PC-3 (cell line): ENCODE data around the gene MAB21L1. TPM values are rescaled to one million over a fixed set of nuclear protein-coding genes. Genes with fewer than 3 reads are reported as not detected.

ENCODE experiments used
- ATAC-seq: fragments of 200-7000 bp; cut with Tn5 transposase; 2 replicates; pipeline ENCODE4 v1.9.1; 2020; ENCODE audit warnings: mild to moderate bottlenecking, moderate library complexity
- BruUV-seq: library from RNA; stranded (reverse); fragments of 400-500 nt; replicated peaks from 2 replicates; lab custom pipeline; 2021; lab: Mats Ljungman, UMichigan
- CTCF ChIA-PET: fragments of 300-600 bp; sonication (Branson Sonifier 250); formaldehyde crosslinking; loops from one replicate; lab custom pipeline; 2022; ENCODE audit warnings: antibody characterized with exemption; lab: Charles Lee
- POLR2A ChIA-PET: fragments of 300-600 bp; sonication (Branson Sonifier 250); formaldehyde crosslinking; loops from one replicate; lab custom pipeline; 2022; ENCODE audit warnings: antibody characterized with exemption; ENCODE audit not compliant: unreplicated experiment; lab: Charles Lee
- DNase-seq: peaks from one replicate; pipeline ENCODE4 v3.0.0-alpha.2; 2015
- H2AFZ ChIP-seq: fragments of 300-600 bp; sonication (generic); 2 replicates; pipeline ENCODE4 v1.6.0; 2016; ENCODE audit warnings: antibody characterized with exemption, low read length
- H3F3A ChIP-seq: fragments of 300-600 bp; sonication (generic); one replicate; pipeline ENCODE4 v1.6.0; 2017; ENCODE audit warnings: antibody characterized with exemption, low read length, control low read depth, mild to moderate bottlenecking; ENCODE audit not compliant: unreplicated experiment
- H3K27ac ChIP-seq: fragments of 300-600 bp; sonication (generic); 2 replicates; pipeline ENCODE4 v1.5.1; 2016; ENCODE audit warnings: mild to moderate bottlenecking, low read length
- H3K27me3 ChIP-seq: fragments of 300-600 bp; sonication (generic); 2 replicates; pipeline ENCODE4 v1.6.1; 2016; ENCODE audit warnings: low read length, mixed read lengths
- H3K36me3 ChIP-seq: fragments of 300-600 bp; sonication (generic); 2 replicates; pipeline ENCODE4 v1.6.1; 2016; ENCODE audit warnings: low read depth, mixed run types, low read length, mixed read lengths
- H3K4me1 ChIP-seq: fragments of 300-600 bp; sonication (generic); 2 replicates; pipeline ENCODE4 v1.5.1; 2016; ENCODE audit warnings: low read length; ENCODE audit not compliant: insufficient read depth
- H3K4me2 ChIP-seq: fragments of 300-600 bp; sonication (generic); 2 replicates; pipeline ENCODE4 v1.6.0; 2016; ENCODE audit warnings: low read length
- H3K4me3 ChIP-seq: fragments of 300-600 bp; sonication (generic); 2 replicates; pipeline ENCODE4 v1.5.1; 2016; ENCODE audit warnings: mild to moderate bottlenecking, low read length, mixed read lengths
- H3K79me2 ChIP-seq: fragments of 300-600 bp; sonication (generic); 2 replicates; pipeline ENCODE4 v1.6.1; 2017; ENCODE audit warnings: low read length, mixed read lengths
- H3K9ac ChIP-seq: fragments of 300-600 bp; sonication (generic); 2 replicates; pipeline ENCODE4 v1.6.0; 2016; ENCODE audit warnings: mild to moderate bottlenecking, low read length
- H3K9me2 ChIP-seq: fragments of 300-600 bp; sonication (generic); replicated peaks from 2 replicates; pipeline ENCODE4 v1.6.1; 2016; ENCODE audit warnings: mixed run types, low read length, mixed read lengths
- H3K9me3 ChIP-seq: fragments of 300-600 bp; sonication (generic); 2 replicates; pipeline ENCODE4 v1.6.1; 2016; ENCODE audit warnings: low read length, mixed read lengths
- H4K20me1 ChIP-seq: fragments of 300-600 bp; sonication (generic); 2 replicates; pipeline ENCODE4 v1.6.1; 2016; ENCODE audit warnings: low read length, mixed read lengths
- EZH2 ChIP-seq: fragments of 300-600 bp; sonication (generic); IDR thresholded peaks from one replicate; pipeline ENCODE4 v1.6.1; 2017; ENCODE audit warnings: antibody characterized with exemption, mild to moderate bottlenecking, low read length; ENCODE audit not compliant: unreplicated experiment
- EZH2phosphoT487 ChIP-seq: fragments of 300-600 bp; sonication (generic); IDR thresholded peaks from 2 replicates; pipeline ENCODE4 v1.6.1; 2018; ENCODE audit warnings: mild to moderate bottlenecking, antibody characterized with exemption, low read length, borderline replicate concordance
- intact Hi-C: fragments of 100-400 bp; cut with micrococcal nuclease; formaldehyde crosslinking; loops from 2 replicates; pipeline ENCODE4 v1.9.0; 2023
- total RNA-seq: library from RNA; depleted of rRNA; stranded (reverse); fragments of >200 nt; gene quantifications from 2 replicates; pipeline ENCODE4 v1.2.3, GENCODE V29; 2014
- TF ChIP-seq, protein P1 (sequence below): fragments of 300-600 bp; sonication (generic); conservative IDR thresholded peaks from 2 replicates; pipeline ENCODE4 v1.5.1; 2017; ENCODE audit warnings: antibody characterized with exemption, low read depth, mild to moderate bottlenecking, low read length

The MAB21L1 gene
- total RNA-seq, 1 experiment from 2014 or later = not detected

DNA sequence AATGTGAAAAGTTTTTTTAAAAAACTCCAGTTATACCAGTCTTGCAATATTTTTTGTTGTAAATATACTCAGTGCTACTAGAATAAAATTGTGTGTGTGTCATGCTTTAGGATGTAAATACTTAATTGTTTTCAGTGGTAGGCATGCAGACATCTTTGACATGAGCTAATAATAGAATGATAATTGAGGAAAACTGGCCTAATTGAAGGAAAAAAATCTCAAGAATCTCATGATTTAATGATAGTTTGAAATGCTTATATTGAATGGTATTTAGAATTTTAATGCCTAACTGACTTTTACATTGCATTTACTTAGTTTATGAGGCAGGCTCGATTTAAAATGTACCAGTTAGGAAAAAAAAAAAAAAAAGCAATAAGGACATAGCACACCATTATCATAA lies 3.2 kb upstream of the MAB21L1 start:
- Histone ChIP-seq H3K4me3 (no peak overlapping the region), H4K20me1 (no peaks in the 10 kb centered on the region), H3K79me2 (no peaks in the 10 kb centered on the region), H2AFZ (no peak overlapping the region), H3K9me2 (no peaks in the 10 kb centered on the region), H3K27ac (no peak overlapping the region), H3K9me3 (no peaks in the 10 kb centered on the region), H3K4me1 (no peaks in the 10 kb centered on the region), H3K27me3 (no peaks in the 10 kb centered on the region), H3K9ac (no peak overlapping the region), H3K36me3 (no peaks in the 10 kb centered on the region), H3K4me2 (no peak overlapping the region), H3F3A (no peaks in the 10 kb centered on the region)
- ChIA-PET POLR2A (no interaction called here), CTCF (no interaction called here)
- no peak for DNase-seq
- ATAC-seq = no peak
- BruUV-seq = no TSS peak
- intact Hi-C loops = no loop called here
- TF ChIP-seq EZH2phosphoT487 (no peak), EZH2 (no peak)
- TF ChIP-seq, protein P1, sequence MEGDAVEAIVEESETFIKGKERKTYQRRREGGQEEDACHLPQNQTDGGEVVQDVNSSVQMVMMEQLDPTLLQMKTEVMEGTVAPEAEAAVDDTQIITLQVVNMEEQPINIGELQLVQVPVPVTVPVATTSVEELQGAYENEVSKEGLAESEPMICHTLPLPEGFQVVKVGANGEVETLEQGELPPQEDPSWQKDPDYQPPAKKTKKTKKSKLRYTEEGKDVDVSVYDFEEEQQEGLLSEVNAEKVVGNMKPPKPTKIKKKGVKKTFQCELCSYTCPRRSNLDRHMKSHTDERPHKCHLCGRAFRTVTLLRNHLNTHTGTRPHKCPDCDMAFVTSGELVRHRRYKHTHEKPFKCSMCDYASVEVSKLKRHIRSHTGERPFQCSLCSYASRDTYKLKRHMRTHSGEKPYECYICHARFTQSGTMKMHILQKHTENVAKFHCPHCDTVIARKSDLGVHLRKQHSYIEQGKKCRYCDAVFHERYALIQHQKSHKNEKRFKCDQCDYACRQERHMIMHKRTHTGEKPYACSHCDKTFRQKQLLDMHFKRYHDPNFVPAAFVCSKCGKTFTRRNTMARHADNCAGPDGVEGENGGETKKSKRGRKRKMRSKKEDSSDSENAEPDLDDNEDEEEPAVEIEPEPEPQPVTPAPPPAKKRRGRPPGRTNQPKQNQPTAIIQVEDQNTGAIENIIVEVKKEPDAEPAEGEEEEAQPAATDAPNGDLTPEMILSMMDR = no peak

DNA sequence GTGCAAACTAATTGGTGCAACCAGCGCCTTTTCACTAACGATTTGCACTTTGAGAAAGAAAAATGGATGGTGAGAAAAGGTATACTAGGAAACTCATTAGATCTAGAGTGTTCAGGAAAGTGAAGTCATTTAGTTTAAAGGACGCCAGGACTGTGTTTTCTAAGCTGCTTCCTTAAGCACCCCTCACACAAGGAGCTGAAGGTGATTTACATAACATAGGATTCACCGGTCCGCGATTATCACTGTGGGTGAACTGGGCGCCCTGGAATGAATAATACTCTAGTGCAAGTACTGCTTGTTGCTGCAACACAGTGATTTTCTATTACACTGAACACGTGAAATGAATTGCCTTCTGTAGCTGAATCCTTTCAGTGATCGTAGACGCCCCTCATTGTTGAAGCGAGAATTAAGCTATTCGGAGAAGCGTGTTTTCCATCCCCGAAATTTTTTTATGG lies 2.6 kb upstream of the MAB21L1 start:
- Histone ChIP-seq H3K79me2 (no peaks in the 10 kb centered on the region), H3K9me3 (no peaks in the 10 kb centered on the region), H3K27ac (no peak overlapping the region), H3K9me2 (no peaks in the 10 kb centered on the region), H3K4me3 (no peak overlapping the region), H3F3A (no peaks in the 10 kb centered on the region), H2AFZ (no peak overlapping the region), H4K20me1 (no peaks in the 10 kb centered on the region), H3K4me1 (no peaks in the 10 kb centered on the region), H3K27me3 (no peaks in the 10 kb centered on the region), H3K36me3 (no peaks in the 10 kb centered on the region), H3K4me2 (no peak overlapping the region), H3K9ac (no peak overlapping the region)
- no TSS peak for BruUV-seq
- TF ChIP-seq, protein P1 = no peak
- TF ChIP-seq EZH2 (no peak), EZH2phosphoT487 (no peak)
- POLR2A ChIA-PET = no interaction called here
- CTCF ChIA-PET = no interaction called here
- DNase-seq (no peak), ATAC-seq (no peak)
- intact Hi-C loops = no loop called here

DNA sequence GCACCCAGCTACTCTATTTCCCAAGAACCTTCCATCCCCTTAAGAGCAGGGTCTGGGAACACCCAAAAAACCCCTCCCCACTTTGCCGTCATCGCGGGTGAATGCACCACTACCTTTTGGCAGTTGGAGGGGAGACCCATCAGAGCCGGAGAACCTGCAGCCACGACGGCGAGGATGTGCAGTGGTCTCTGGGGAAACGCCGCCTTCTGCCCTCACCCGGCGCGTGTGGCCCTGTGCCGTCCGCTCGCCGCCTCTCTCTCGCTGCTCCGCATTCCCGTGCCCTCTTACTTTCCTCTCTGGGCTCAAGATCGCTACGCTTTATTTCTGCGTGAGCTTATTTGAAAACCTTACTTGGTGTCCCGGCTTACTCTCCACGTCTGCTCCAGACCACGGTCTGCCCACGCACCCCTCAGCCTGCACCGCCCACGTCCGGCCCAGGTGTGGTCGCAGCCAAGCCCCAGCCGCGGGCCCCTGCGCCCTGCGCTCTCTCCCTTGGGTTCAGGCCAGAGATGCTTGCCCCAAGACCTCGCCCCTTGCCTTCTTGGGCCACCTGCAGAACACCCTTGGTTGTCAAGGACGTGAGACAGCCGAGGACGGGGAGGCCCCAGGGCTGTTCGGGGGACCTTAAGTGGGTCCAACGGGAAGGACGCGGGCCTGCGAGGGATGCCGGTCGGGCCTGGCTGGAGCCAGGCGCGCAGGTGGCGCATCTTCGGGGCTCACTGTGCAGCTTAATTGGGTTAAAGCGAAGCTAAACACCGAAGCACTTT lies 2.0 kb upstream of the MAB21L1 start:
- H3K9ac ChIP-seq = no peak overlapping the region

More for the DNA sequence above, 2.0 kb upstream of the MAB21L1 start:
- Histone ChIP-seq H3K27me3 (no peaks in the 10 kb centered on the region), H3K9me3 (no peaks in the 10 kb centered on the region), H2AFZ (no peak overlapping the region), H3K79me2 (no peaks in the 10 kb centered on the region), H4K20me1 (no peaks in the 10 kb centered on the region), H3F3A (no peaks in the 10 kb centered on the region), H3K4me1 (no peaks in the 10 kb centered on the region), H3K36me3 (no peaks in the 10 kb centered on the region), H3K27ac (no peak overlapping the region), H3K9me2 (no peaks in the 10 kb centered on the region), H3K4me3 (no peak overlapping the region), H3K4me2 (no peak overlapping the region)
- ATAC-seq = no peak
- intact Hi-C loops = no loop called here
- DNase-seq = no peak
- ChIA-PET POLR2A (no interaction called here), CTCF (no interaction called here)
- no TSS peak for BruUV-seq
- TF ChIP-seq EZH2 (no peak), EZH2phosphoT487 (no peak)
- TF ChIP-seq, protein P1 = no peak
